HG02678 (cell line): ENCODE measurements around the gene UGT2A2.

ENCODE experiments used
- ATAC-seq: cut with Tn5 transposase; IDR thresholded peaks from one replicate; pipeline ENCODE4 v1.9.1; 2021; ENCODE audit warnings: mild to moderate bottlenecking, moderate library complexity; ENCODE audit not compliant: unreplicated experiment

UGT2A2 gene

DNA sequence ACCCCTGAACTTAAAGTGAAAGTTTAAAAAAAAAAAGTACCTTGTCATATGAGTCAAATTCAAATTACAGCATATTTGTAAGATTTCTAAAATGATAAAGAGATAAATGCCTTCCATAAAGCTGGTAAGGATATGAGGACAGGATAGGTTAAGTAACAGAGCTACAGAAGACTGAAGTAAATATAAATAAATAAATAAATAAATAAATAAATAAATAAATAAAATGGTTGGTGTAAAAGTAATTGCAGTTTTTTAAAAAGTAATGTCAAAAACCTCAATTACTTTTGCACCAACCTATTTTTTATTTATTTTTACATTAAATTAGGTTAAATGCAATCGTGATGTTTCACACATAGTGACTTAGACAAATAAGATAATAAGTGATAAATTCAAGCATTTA, 62.2 kb downstream of the UGT2A2 start:
- ATAC-seq, result no peak

- no peak for ATAC-seq
These were observed 63.1 kb downstream of the UGT2A2 start for GRCh38 chr4:69576251-69576877.

DNA sequence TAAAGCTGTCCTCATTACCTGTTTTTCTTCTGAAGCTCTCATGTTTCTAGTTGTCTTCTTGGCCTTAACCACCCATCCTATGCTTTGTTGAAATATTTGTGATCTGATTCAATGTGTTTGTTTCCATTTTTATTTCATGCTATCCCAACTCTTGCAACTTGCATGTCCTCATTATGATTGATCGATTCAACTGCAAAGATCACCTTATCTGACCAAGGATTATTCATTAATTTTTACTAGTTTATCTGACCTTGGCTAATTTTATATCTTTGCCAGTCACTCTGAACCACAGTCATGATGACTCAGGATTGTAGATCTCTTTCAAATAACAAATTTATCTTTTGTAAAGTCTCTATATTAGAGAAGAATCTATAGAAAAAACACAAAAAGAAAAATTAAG, 70.7 kb downstream of the UGT2A2 start:
- ATAC-seq, result no peak

- no peak for ATAC-seq
These were observed 76.0 kb downstream of the UGT2A2 start for GRCh38 chr4:69563424-69563823.

DNA sequence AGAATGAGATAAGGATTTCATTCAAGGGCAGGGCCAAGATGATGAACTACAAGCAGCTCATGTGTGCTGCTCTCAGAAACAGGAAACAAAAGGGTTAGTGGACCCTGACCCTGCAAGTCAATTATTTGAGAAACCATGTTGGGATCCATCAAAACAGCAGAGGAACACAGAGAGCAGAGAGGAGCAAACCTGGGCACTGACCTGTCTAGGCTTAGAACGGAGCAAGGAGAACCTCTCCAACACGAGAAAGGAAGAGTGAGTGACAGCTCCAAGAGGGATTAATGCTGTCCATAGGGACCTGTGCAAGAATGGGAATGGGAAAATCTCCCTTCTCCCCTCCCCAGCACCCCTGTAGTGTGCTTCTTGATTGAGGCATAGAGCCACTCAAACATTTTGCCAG, 89.8 kb downstream of the UGT2A2 start:
- no peak for ATAC-seq

DNA sequence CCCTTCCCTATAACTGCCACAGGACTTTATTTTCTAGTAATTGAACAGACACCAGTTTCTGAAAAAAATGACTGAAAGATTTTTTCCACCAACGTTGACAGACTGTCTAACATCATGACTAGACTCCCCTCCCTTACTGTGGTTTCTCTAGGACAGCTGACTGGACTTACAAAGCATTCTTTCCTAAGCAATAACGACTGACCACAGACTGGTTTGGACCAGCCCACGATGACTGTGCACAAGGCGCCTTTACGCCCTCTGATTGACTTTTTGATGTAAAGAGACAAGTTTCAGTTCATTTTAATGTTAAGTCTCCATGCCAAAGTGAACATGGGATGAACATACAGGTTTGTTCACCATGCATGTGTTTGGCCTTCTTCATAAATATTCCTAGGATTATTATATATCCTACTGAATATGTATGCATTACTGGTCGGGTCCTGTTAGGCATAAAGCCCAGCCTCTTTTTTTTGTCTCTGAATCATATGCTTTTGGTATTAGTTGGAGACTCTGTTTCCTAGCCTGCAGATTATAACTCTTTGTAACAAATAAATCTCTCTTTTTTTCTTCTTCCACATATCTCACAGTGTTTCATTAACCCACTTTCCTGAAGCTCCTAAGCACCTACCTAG, 93.2 kb downstream of the UGT2A2 start:
- ATAC-seq, result no peak
